Calu3 (cell line): ENCODE data around the gene ABCC6. TPM values are rescaled to one million over a fixed set of nuclear protein-coding genes. Genes with fewer than 3 reads are reported as not detected.
"Not testable (repeated sequence)": the region's sequence is repeated elsewhere in the genome, so short reads cannot be mapped to it uniquely, and the experiment has no call there.

Experiments used
- BruUV-seq: library from RNA; stranded (reverse); fragments of 400-500 nt; replicated peaks from 2 replicates; lab custom pipeline; 2021; lab: Mats Ljungman, UMichigan
- CTCF ChIA-PET: fragments of 300-600 bp; sonication (Branson Sonifier 250); formaldehyde crosslinking; loops from one replicate; lab custom pipeline; 2022; ENCODE audit warnings: antibody characterized with exemption; lab: Charles Lee
- DNase-seq: peaks from one replicate; pipeline ENCODE4 v3.0.0; 2022
- H3K27ac Mint-ChIP-seq: one replicate; pipeline ENCODE4 v1.8.0; 2022; ENCODE audit warnings: mixed read lengths; ENCODE audit not compliant: unreplicated experiment
- H3K27me3 Mint-ChIP-seq: one replicate; pipeline ENCODE4 v1.8.0; 2022; ENCODE audit warnings: mixed read lengths; ENCODE audit not compliant: unreplicated experiment
- H3K36me3 Mint-ChIP-seq: one replicate; pipeline ENCODE4 v1.8.0; 2022; ENCODE audit warnings: mild to moderate bottlenecking, moderate library complexity, mixed read lengths; ENCODE audit not compliant: insufficient read depth, unreplicated experiment
- H3K4me1 Mint-ChIP-seq: one replicate; pipeline ENCODE4 v1.8.0; 2022; ENCODE audit warnings: mild to moderate bottlenecking, low read depth, mixed read lengths; ENCODE audit not compliant: unreplicated experiment
- H3K4me3 Mint-ChIP-seq: one replicate; pipeline ENCODE4 v1.8.0; 2022; ENCODE audit warnings: mild to moderate bottlenecking, low read depth, moderate library complexity, mixed read lengths; ENCODE audit not compliant: unreplicated experiment
- H3K9me3 Mint-ChIP-seq: one replicate; pipeline ENCODE4 v1.8.0; 2022; ENCODE audit warnings: low read depth, mixed read lengths; ENCODE audit not compliant: unreplicated experiment
- intact Hi-C: fragments of 100-400 bp; cut with micrococcal nuclease; formaldehyde crosslinking; loops from one replicate; pipeline ENCODE4 v1.10.0; 2022; ENCODE audit not compliant: unreplicated experiment
- total RNA-seq: library from RNA; stranded (reverse); gene quantifications from 2 replicates; pipeline ENCODE4 v1.2.3, GENCODE V29; 2022
- TF ChIP-seq, protein P1 (sequence below): fragments of 200-600 bp; IDR thresholded peaks from one replicate; pipeline ENCODE4 v1.8.0; 2022; ENCODE audit warnings: antibody characterized with exemption; ENCODE audit not compliant: unreplicated experiment

The ABCC6 gene
- total RNA-seq, 1 experiment from 2014 or later: 3.7 TPM

GRCh38 chr16:16197966-16198365 lies 25.3 kb downstream of the ABCC6 start:
- Mint-ChIP-seq H3K9me3 (no peaks in the 10 kb centered on the region), H3K4me1 (no peaks in the 10 kb centered on the region), H3K36me3 (peaks cover 5% of the 10 kb centered on the region), H3K4me3 (no peak overlapping the region), H3K27me3 (peaks cover under 1% of the 10 kb centered on the region), H3K27ac (no peak overlapping the region)
- intact Hi-C loops: no loop called here
- CTCF ChIA-PET: no interaction called here
- DNase-seq: no peak
- TF ChIP-seq, protein P1, sequence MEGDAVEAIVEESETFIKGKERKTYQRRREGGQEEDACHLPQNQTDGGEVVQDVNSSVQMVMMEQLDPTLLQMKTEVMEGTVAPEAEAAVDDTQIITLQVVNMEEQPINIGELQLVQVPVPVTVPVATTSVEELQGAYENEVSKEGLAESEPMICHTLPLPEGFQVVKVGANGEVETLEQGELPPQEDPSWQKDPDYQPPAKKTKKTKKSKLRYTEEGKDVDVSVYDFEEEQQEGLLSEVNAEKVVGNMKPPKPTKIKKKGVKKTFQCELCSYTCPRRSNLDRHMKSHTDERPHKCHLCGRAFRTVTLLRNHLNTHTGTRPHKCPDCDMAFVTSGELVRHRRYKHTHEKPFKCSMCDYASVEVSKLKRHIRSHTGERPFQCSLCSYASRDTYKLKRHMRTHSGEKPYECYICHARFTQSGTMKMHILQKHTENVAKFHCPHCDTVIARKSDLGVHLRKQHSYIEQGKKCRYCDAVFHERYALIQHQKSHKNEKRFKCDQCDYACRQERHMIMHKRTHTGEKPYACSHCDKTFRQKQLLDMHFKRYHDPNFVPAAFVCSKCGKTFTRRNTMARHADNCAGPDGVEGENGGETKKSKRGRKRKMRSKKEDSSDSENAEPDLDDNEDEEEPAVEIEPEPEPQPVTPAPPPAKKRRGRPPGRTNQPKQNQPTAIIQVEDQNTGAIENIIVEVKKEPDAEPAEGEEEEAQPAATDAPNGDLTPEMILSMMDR: no peak
- no TSS peak for BruUV-seq

DNA sequence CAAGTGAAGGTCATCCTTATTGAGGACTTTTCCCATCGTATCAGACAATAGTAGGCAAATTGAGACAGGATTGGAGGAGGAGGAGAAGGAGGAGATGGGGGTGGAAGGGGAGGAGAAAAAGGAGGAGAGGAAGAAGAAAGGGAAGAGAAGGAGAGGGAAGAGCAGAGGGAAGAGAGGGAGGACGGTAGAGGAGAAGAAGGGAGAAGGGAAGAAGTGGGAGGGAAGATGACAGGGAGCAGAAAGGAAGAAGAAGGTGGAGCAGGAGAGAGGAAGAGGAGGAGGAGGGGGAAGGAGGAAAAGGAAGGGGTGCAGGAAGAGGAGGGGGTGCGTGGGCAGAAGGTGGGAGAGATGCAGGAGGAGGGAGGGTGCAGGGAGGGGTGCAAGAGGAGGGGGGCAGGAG lies 26.0 kb downstream of the ABCC6 start:
- DNase-seq: no peak
- H3K27ac Mint-ChIP-seq: no peak overlapping the region
- CTCF ChIA-PET: no interaction called here
- intact Hi-C loops: no loop called here
- peaks cover 7% of the 10 kb centered on the region for H3K27me3 Mint-ChIP-seq
- TF ChIP-seq, protein P1: no peak
- no peaks in the 10 kb centered on the region for H3K9me3 Mint-ChIP-seq
- peaks cover 5% of the 10 kb centered on the region for H3K36me3 Mint-ChIP-seq
- no TSS peak for BruUV-seq
- H3K4me1 Mint-ChIP-seq: no peaks in the 10 kb centered on the region
- H3K4me3 Mint-ChIP-seq: no peak overlapping the region

GRCh38 chr16:16196099-16196498 lies 27.2 kb downstream of the ABCC6 start:
- no peaks in the 10 kb centered on the region for H3K9me3 Mint-ChIP-seq
- peaks cover 19% of the 10 kb centered on the region for H3K27me3 Mint-ChIP-seq
- TF ChIP-seq, protein P1: no peak
- CTCF ChIA-PET: no interaction called here
- peaks cover under 1% of the 10 kb centered on the region for H3K36me3 Mint-ChIP-seq
- no TSS peak for BruUV-seq
- no peaks in the 10 kb centered on the region for H3K4me1 Mint-ChIP-seq
- H3K4me3 Mint-ChIP-seq: no peak overlapping the region
- intact Hi-C loops: no loop called here
- H3K27ac Mint-ChIP-seq: no peak overlapping the region
- DNase-seq: no peak

GRCh38 chr16:16191493-16192167 lies 31.7 kb downstream of the ABCC6 start:
- Mint-ChIP-seq H3K27me3 (peaks cover 23% of the 10 kb centered on the region), H3K27ac (no peak overlapping the region), H3K4me1 (no peaks in the 10 kb centered on the region), H3K36me3 (no peaks in the 10 kb centered on the region), H3K4me3 (no peak overlapping the region), H3K9me3 (no peaks in the 10 kb centered on the region)
- CTCF ChIA-PET: no interaction called here
- TF ChIP-seq, protein P1: no peak
- no peak for DNase-seq
- BruUV-seq: no TSS peak
- intact Hi-C loops: no loop called here

DNA sequence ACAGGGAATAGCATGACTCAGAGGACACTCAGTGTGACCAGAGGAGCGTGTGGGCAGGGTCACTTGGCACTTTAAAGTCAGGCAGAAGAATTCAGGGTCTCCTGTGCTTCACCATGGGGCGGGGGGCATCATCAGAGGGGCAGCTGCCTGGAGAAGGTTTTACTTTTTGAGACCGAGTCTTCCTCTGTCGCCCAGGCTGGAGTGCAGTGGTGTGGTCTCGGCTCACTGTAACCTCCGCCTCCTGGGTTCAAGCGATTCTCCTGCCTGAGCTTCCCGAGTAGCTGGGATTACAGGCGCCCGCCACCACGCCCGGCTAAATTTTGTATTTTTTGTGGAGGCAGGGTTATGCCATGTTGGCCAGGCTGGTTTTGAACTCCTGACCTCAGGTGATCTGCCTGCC lies 32.3 kb downstream of the ABCC6 start:
- H3K36me3 Mint-ChIP-seq, H3K27ac Mint-ChIP-seq, H3K4me3 Mint-ChIP-seq, DNase-seq, CTCF ChIA-PET, H3K9me3 Mint-ChIP-seq, BruUV-seq, H3K4me1 Mint-ChIP-seq, intact Hi-C loops: not testable (repeated sequence)
- peaks cover 23% of the 10 kb centered on the region for H3K27me3 Mint-ChIP-seq
